Endothelial cell of umbilical vein (primary cell): ENCODE results near the gene FGFR3. TPM values are rescaled to one million over a fixed set of nuclear protein-coding genes. Genes with fewer than 3 reads are reported as not detected.

Experiments
- BruUV-seq: library from RNA; stranded (reverse); fragments of 400-500 nt; replicated peaks from 2 replicates; lab custom pipeline; 2021; lab: Mats Ljungman, UMichigan
- CTCF ChIA-PET: fragments of 300-600, 350-600 bp; sonication (Branson Sonifier 250); formaldehyde crosslinking; loops from one replicate; lab custom pipeline; 2021; ENCODE audit warnings: antibody characterized with exemption, inconsistent platforms; lab: Charles Lee
- POLR2A ChIA-PET: fragments of 300-600, 350-600 bp; sonication (Branson Sonifier 250); formaldehyde crosslinking; loops from one replicate; lab custom pipeline; 2021; ENCODE audit warnings: antibody characterized with exemption, inconsistent platforms; lab: Charles Lee
- DNase-seq: peaks from one replicate; pipeline ENCODE4 v3.0.0-alpha.2; 2011; ENCODE audit warnings: low read depth, low spot score
- FAIRE-seq: peaks from 2 replicates; lab custom pipeline; 2011; peaks lifted over from hg19 to GRCh38; lab: Jason Lieb, UNC
- H2AFZ ChIP-seq: 2 replicates; pipeline ENCODE4 v1.6.0; 2012; ENCODE audit warnings: low read depth, low read length, control low read depth, inconsistent platforms
- H3K27ac ChIP-seq: 2 replicates; pipeline ENCODE4 v1.5.1; 2011; ENCODE audit warnings: low read depth, mild to moderate bottlenecking, control low read depth, low read length, moderate library complexity; ENCODE audit not compliant: insufficient read depth
- H3K27me3 ChIP-seq, 2 experiments: 2 replicates each; pipeline versions ENCODE4 v1.6.0 to v1.6.1; 2011; ENCODE audit warnings: low read length in 2 of 2, mixed read lengths in 1 of 2; ENCODE audit not compliant: control insufficient read depth in 2 of 2, insufficient read depth in 2 of 2
- H3K36me3 ChIP-seq, 2 experiments: 2 replicates in 1 of 2; 3 replicates in 1 of 2; pipeline ENCODE4 v1.5.1; 2011; ENCODE audit warnings: low read length in 2 of 2, mild to moderate bottlenecking in 1 of 2, moderate library complexity in 1 of 2; ENCODE audit not compliant: control insufficient read depth in 2 of 2, insufficient read depth in 2 of 2; ENCODE audit errors: extremely low read depth in 1 of 2
- H3K4me1 ChIP-seq: 3 replicates; pipeline ENCODE4 v1.5.1; 2011; ENCODE audit warnings: mild to moderate bottlenecking, low read length; ENCODE audit not compliant: control insufficient read depth, insufficient read depth; ENCODE audit errors: extremely low read depth
- H3K4me2 ChIP-seq: 2 replicates; pipeline ENCODE4 v1.6.1; 2011; ENCODE audit warnings: low read length, control low read depth, mixed read lengths; ENCODE audit not compliant: insufficient read depth
- H3K4me3 ChIP-seq, 3 experiments: fragments of 200-600 bp in 1 of 3; sonication (generic), shearing (Covaris generic) in 1 of 3; replicated peaks in 1 of 3; 2 replicates each; pipeline ENCODE4 v1.5.1; 2011 to 2016; ENCODE audit warnings: control low read depth in 3 of 3, low read length in 3 of 3, mild to moderate bottlenecking in 2 of 3, inconsistent platforms in 1 of 3, low read depth in 1 of 3, moderate library complexity in 1 of 3; ENCODE audit not compliant: insufficient read depth in 1 of 3
- H3K79me2 ChIP-seq: 2 replicates; pipeline ENCODE4 v1.6.0; 2012; ENCODE audit warnings: low read length, inconsistent platforms; ENCODE audit not compliant: control insufficient read depth, insufficient read depth
- H3K9ac ChIP-seq: replicated peaks from 2 replicates; pipeline ENCODE3; 2011; ENCODE audit warnings: low read length, control low read depth; ENCODE audit not compliant: insufficient read depth; ENCODE audit errors: extremely low read depth
- H3K9me1 ChIP-seq: replicated peaks from 3 replicates; pipeline ENCODE4 v1.6.0; 2011; ENCODE audit warnings: mild to moderate bottlenecking, low read length; ENCODE audit not compliant: control insufficient read depth, insufficient read depth; ENCODE audit errors: extremely low read depth
- H3K9me3 ChIP-seq: replicated peaks from 2 replicates; pipeline ENCODE4 v1.5.1; 2012; ENCODE audit warnings: low read length, inconsistent platforms; ENCODE audit not compliant: control insufficient read depth, insufficient read depth
- H4K20me1 ChIP-seq: replicated peaks from 2 replicates; pipeline ENCODE3; 2011; ENCODE audit warnings: mild to moderate bottlenecking, low read length; ENCODE audit not compliant: control insufficient read depth, insufficient read depth; ENCODE audit errors: extremely low read depth
- CTCF ChIP-seq, 2 donors: IDR thresholded peaks; 1 replicate in 1 of 2; 2 replicates in 1 of 2; pipeline ENCODE4 v1.5.1; 2011; ENCODE audit warnings: low read length in 2 of 2, mild to moderate bottlenecking in 2 of 2, moderate library complexity in 2 of 2, control low read depth in 1 of 2, inconsistent platforms in 1 of 2, low read depth in 1 of 2; ENCODE audit not compliant: insufficient read depth in 1 of 2; ENCODE audit errors: extremely low read depth in 1 of 2
- EZH2 ChIP-seq: IDR thresholded peaks from 2 replicates; pipeline ENCODE4 v1.6.1; 2012; ENCODE audit warnings: borderline replicate concordance, low read depth, mild to moderate bottlenecking, moderate library complexity, low read length, inconsistent platforms; ENCODE audit not compliant: severe bottlenecking
- FOS ChIP-seq: IDR thresholded peaks from 2 replicates; pipeline ENCODE4 v1.6.1; 2011; ENCODE audit warnings: mild to moderate bottlenecking, low read length, moderate library complexity, borderline replicate concordance; ENCODE audit not compliant: insufficient read depth
- GATA2 ChIP-seq: IDR thresholded peaks from 2 replicates; pipeline ENCODE4 v1.7.0; 2011; ENCODE audit warnings: low read depth, mild to moderate bottlenecking, moderate library complexity, mixed read lengths, low read length; ENCODE audit not compliant: insufficient read length, insufficient read depth
- JUN ChIP-seq: IDR thresholded peaks from 2 replicates; pipeline ENCODE4 v1.6.1; 2011; ENCODE audit warnings: borderline replicate concordance, low read depth; ENCODE audit not compliant: insufficient read length, insufficient read depth
- MAX ChIP-seq: IDR thresholded peaks from 2 replicates; pipeline ENCODE4 v1.6.1; 2011; ENCODE audit not compliant: insufficient read depth, insufficient read length
- MYC ChIP-seq: IDR thresholded peaks from one replicate; pipeline ENCODE4 v1.6.1; 2011; ENCODE audit warnings: mild to moderate bottlenecking, low read depth, low read length
- POLR2A ChIP-seq: IDR thresholded peaks from 2 replicates; pipeline ENCODE4 v1.6.1; 2012; ENCODE audit warnings: low read depth, mild to moderate bottlenecking, control low read depth, low read length
- POLR2AphosphoS5 ChIP-seq: IDR thresholded peaks from 2 replicates; pipeline ENCODE4 v1.6.1; 2012; ENCODE audit warnings: low read depth, mild to moderate bottlenecking, control low read depth, low read length, moderate library complexity; ENCODE audit not compliant: insufficient read depth
- dilution Hi-C: fragments of 300-500 bp; cut with MboI; formaldehyde crosslinking; loops from one replicate; pipeline ENCODE4 v1.15.0; 2019; ENCODE audit warnings: low sequenced_read_pairs; ENCODE audit not compliant: extremely low pct_ligation_motif_present
- intact Hi-C: fragments of 100-400 bp; cut with micrococcal nuclease; formaldehyde crosslinking; loops from one replicate; pipeline ENCODE4 v1.10.0; 2022
- polyA plus RNA-seq, 4 experiments: library from polyadenylated mRNA; depleted of rRNA in 3 of 4; stranded (reverse) in 3 of 4; unstranded in 1 of 4; fragments of >200 nt; gene quantifications; 2 replicates each; pipeline versions ENCODE4 v1.2.1 to v1.2.3, GENCODE V29; 2011 to 2012; ENCODE audit warnings: missing spikeins in 1 of 4
- total RNA-seq: library from RNA; stranded (reverse); gene quantifications from 2 replicates; pipeline ENCODE4 v1.2.3, GENCODE V29; 2021

Gene FGFR3
- total and polyA plus RNA-seq, 2 donors (not counting 3 experiments of a cell fraction or from before 2014, with no cell fraction given): 0.73 to 1.2 TPM

- intact Hi-C loops: loop anchor here (1.0 to 2.0 kb wide), 3 partner anchors 13 to 53 kb away; no protein-coding TSS in a partner anchor
- no peaks in the 10 kb centered on the region for H3K9me1 ChIP-seq
- H3K27ac ChIP-seq: peak overlapping the region; percentile 2
- peak overlapping the region; percentile 44 to 88 (median 83) for H3K4me3 ChIP-seq
- no peaks in the 10 kb centered on the region for H3K27me3 ChIP-seq
- H3K4me1 ChIP-seq: peaks cover 17% of the 10 kb centered on the region
- peak; percentile 67 for FAIRE-seq
- dilution Hi-C loops: no loop called here
- no peak for DNase-seq
- H3K36me3 ChIP-seq: no peaks in the 10 kb centered on the region
- peak overlapping the region; percentile 70 for H2AFZ ChIP-seq
- no peaks in the 10 kb centered on the region for H4K20me1 ChIP-seq
- H3K9ac ChIP-seq: peak overlapping the region; percentile 69
- POLR2A ChIA-PET: no interaction called here
- no TSS peak for BruUV-seq
- H3K79me2 ChIP-seq: peaks cover 44% of the 10 kb centered on the region
- TF ChIP-seq GATA2 (no peak), EZH2 (no peak), CTCF (IDR thresholded peaks at IDR 0.05; ENCODE audit: extremely low read depth in 1 of 2, insufficient read depth in 1 of 2, low read depth in 1 of 2, low read length in 2 of 2) (no peak), JUN (no peak), POLR2A (no peak), MAX (no peak), POLR2AphosphoS5 (no peak), FOS (no peak), MYC (no peak)
- H3K9me3 ChIP-seq: no peaks in the 10 kb centered on the region
- CTCF ChIA-PET: interaction anchor here (0.9 to 4.8 kb wide), 4 partner anchors 13 to 109 kb away, joined by 3 to 25 read pairs (median 10); partner anchors contain the start of gene NSD2
- H3K4me2 ChIP-seq: peak overlapping the region; percentile 86
These were observed 64.0 kb downstream of the FGFR3 start for GRCh38 chr4:1856943-1857699.
